ENCODE data around the gene R3HDM2.
"Not testable (repeated sequence)": the region's sequence is repeated elsewhere in the genome, so short reads cannot be mapped to it uniquely, and the experiment has no call there.

Gene R3HDM2

DNA sequence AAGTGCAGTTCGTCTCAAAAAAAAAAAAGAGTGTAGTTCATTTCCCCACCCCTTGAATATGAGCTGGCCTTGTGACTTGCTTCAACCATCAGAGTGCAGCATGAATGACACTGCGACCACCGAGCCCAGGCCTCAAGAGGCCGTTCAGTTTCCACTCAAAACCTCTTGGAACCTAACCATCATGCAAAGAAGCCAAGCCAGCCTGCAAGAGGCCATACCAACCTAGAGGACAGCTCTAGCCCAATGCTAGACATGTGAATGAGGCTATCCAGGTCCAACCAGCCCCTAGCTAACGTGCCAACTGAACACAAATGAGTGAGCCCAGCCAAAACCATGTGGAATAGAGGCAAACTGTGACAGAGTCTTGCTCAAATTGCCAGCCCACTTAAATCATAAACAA lies 29.7 kb downstream of the R3HDM2 start:
- Mint-ChIP-seq H3K36me3 (ENCODE audit: low read depth) (peaks cover 12% of the 10 kb centered on the region), H3K4me1 (no peaks in the 10 kb centered on the region), H3K4me3 (no peak overlapping the region), H3K27ac (peak overlapping the region; percentile 69), H3K27me3 (ENCODE audit: low read depth, poor library complexity) (no peaks in the 10 kb centered on the region), H3K9me3 (no peaks in the 10 kb centered on the region)
- TF ChIP-seq, protein P1, sequence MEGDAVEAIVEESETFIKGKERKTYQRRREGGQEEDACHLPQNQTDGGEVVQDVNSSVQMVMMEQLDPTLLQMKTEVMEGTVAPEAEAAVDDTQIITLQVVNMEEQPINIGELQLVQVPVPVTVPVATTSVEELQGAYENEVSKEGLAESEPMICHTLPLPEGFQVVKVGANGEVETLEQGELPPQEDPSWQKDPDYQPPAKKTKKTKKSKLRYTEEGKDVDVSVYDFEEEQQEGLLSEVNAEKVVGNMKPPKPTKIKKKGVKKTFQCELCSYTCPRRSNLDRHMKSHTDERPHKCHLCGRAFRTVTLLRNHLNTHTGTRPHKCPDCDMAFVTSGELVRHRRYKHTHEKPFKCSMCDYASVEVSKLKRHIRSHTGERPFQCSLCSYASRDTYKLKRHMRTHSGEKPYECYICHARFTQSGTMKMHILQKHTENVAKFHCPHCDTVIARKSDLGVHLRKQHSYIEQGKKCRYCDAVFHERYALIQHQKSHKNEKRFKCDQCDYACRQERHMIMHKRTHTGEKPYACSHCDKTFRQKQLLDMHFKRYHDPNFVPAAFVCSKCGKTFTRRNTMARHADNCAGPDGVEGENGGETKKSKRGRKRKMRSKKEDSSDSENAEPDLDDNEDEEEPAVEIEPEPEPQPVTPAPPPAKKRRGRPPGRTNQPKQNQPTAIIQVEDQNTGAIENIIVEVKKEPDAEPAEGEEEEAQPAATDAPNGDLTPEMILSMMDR (IDR thresholded peaks at IDR 0.05): no peak
- DNase-seq: no peak

DNA sequence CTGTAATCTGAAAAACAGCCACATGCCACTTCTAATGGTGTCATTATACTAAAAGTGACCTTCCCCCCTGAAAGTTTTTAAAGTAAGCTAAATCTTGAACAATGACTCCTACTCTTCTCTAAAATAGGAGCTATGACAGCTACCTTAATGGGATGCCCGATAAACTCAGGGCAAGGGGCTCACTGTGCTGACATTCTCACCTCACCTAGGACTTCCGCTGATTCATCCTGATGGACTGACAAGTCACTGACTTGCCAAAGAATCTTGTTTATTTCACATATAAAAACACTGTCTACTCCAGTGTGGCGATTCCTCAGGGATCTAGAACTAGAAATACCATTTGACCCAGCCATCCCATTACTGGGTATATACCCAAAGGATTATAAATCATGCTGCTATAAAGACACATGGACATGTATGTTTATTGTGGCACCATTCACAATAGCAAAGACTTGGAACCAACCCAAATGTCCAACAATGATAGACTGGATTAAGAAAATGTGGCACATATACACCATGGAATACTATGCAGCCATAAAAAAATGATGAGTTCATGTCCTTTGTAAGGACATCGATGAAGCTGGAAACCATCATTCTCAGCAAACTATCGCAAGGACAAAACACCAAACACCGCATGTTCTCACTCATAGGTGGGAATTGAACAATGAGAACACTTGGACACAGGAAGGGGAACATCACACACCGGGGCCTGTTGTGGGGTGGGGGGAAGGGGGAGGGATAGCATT lies 31.0 kb downstream of the R3HDM2 start:
- H3K27me3 Mint-ChIP-seq (ENCODE audit: low read depth, poor library complexity); DNase-seq; H3K4me1 Mint-ChIP-seq; H3K4me3 Mint-ChIP-seq; H3K9me3 Mint-ChIP-seq: not testable (repeated sequence)
- peaks cover 17% of the 10 kb centered on the region for H3K36me3 Mint-ChIP-seq (ENCODE audit: low read depth)
- H3K27ac Mint-ChIP-seq: peak overlapping the region; percentile 81

DNA sequence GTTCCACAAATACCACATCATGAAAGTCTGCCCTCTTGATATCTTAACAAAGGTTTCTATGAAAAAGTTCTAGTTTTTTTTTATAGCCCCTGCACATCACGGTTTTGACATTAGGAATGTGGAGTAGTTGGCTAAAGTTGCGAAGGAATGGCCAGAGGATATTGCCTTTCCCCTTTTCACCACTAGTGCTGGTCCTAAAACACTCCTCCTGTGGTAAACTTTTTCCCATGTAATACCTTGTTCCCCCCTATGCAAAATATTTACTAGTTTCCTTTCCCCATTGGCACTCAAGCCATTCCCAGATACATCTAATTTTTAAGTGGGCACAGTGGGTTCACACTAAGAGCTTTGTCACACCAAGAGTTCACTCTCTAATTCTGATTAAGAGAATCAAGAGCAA lies 33.4 kb downstream of the R3HDM2 start:
- no peaks in the 10 kb centered on the region for H3K4me1 Mint-ChIP-seq
- H3K4me3 Mint-ChIP-seq: no peak overlapping the region
- peak overlapping the region; percentile 80 for H3K27ac Mint-ChIP-seq

DNA sequence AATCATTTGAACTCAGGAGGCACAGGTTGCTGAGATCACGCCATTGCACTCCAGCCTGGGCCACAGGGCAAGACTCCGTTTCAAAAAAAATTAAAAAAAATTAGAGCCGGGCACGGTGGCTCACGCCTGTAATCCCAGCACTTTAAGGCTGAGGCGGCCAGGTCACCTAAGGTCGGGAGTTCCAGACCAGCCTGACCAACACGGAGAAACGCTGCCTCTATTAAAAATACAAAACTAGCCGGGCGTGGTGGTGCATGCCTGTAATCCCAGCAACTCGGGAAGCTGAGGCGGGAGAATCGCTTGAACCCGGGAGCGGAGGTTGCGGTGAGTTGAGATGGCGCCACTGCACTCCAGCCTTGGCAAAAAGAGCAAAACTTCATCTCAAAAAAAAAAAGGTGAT lies 35.7 kb downstream of the R3HDM2 start:
- Mint-ChIP-seq H3K36me3 (ENCODE audit: low read depth) (peaks cover 56% of the 10 kb centered on the region), H3K27ac (no peak overlapping the region), H3K4me3 (no peak overlapping the region), H3K4me1 (no peaks in the 10 kb centered on the region), H3K9me3 (no peaks in the 10 kb centered on the region), H3K27me3 (ENCODE audit: low read depth, poor library complexity) (no peaks in the 10 kb centered on the region)
- TF ChIP-seq, protein P1 (IDR thresholded peaks at IDR 0.05): no peak
- no peak for DNase-seq

More for the DNA sequence above, 33.4 kb downstream of the R3HDM2 start:
- DNase-seq: no peak
- H3K9me3 Mint-ChIP-seq: no peaks in the 10 kb centered on the region
- TF ChIP-seq, protein P1 (IDR thresholded peaks at IDR 0.05): no peak
- H3K36me3 Mint-ChIP-seq (ENCODE audit: low read depth): peaks cover 37% of the 10 kb centered on the region
- H3K27me3 Mint-ChIP-seq (ENCODE audit: low read depth, poor library complexity): no peaks in the 10 kb centered on the region

DNA sequence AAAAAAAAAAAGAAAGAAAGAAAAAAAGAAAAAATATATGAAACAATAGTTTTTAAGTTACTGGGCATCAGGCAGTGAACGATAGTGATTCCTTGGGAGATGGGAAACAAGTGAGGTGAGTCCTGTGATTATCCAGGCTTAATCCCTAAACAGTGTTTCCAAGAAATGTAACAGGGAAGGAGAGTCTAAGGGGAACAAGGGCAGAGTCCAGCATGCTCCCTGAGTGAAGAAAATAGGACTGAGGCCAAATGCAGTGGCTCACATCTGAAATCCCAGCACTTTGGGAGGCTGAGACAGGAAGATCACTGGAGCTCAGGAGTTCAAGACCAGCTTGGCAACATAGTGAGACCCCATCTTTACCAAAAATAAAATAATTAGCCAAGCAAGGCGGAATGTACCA lies 40.7 kb downstream of the R3HDM2 start:
- H3K4me1 Mint-ChIP-seq: no peaks in the 10 kb centered on the region
- DNase-seq: no peak
- peak overlapping the region; percentile 87 for H3K27ac Mint-ChIP-seq
- TF ChIP-seq, protein P1 (IDR thresholded peaks at IDR 0.05): no peak
- no peaks in the 10 kb centered on the region for H3K9me3 Mint-ChIP-seq
- H3K27me3 Mint-ChIP-seq (ENCODE audit: low read depth, poor library complexity): no peaks in the 10 kb centered on the region
- no peak overlapping the region for H3K4me3 Mint-ChIP-seq
- H3K36me3 Mint-ChIP-seq (ENCODE audit: low read depth): peaks cover 76% of the 10 kb centered on the region

DNA sequence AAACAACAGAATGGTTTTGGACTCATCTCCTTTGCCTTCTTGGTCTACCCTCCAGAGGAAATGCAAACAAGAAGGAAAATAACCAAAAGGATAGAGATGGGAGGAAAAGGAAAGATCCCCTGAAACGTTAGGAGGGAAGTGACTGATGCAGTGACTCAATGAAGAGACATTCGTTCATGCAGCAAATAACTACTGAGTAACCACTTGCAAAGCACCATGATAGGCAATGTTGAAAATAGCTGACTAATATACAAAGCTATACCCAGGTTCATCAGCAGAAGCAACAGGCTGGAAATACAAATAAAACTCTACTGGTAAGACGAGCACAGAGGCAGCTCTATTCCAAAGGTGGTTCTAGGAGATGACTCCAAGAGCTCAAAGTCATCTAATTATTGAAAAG lies 41.8 kb downstream of the R3HDM2 start:
- DNase-seq: no peak
- no peak overlapping the region for H3K4me3 Mint-ChIP-seq
- H3K36me3 Mint-ChIP-seq (ENCODE audit: low read depth): peaks cover 69% of the 10 kb centered on the region
- H3K27me3 Mint-ChIP-seq (ENCODE audit: low read depth, poor library complexity): no peaks in the 10 kb centered on the region
- H3K9me3 Mint-ChIP-seq: no peaks in the 10 kb centered on the region
- H3K4me1 Mint-ChIP-seq: no peaks in the 10 kb centered on the region
- H3K27ac Mint-ChIP-seq: no peak overlapping the region
- TF ChIP-seq, protein P1 (IDR thresholded peaks at IDR 0.05): no peak
